Measurements from ENCODE around the gene MYO9B. TPM values are rescaled to one million over a fixed set of nuclear protein-coding genes. Genes with fewer than 3 reads are reported as not detected.

MYO9B gene
- total and polyA plus RNA-seq, 9 of the 15 experiments (the other 6 are each of a cell fraction or from before 2014, with no cell fraction given): 2.4 to 77.6 (median 23.0) TPM

- TF ChIP-seq REST (IDR thresholded peaks at IDR 0.05; ENCODE audit: borderline replicate concordance) (0 out of 2 replicates have a peak, but pooled peaks have one; percentile 17), REST (CRISPR knock-in tag; IDR thresholded peaks at IDR 0.05; ENCODE audit: low read depth) (no peak), MCM2 (IDR thresholded peaks at IDR 0.05; ENCODE audit: low read depth) (no peak), POLR2A (conservative IDR thresholded peaks at IDR 0.05) (no peak), ZNF445 (CRISPR knock-in tag; IDR thresholded peaks at IDR 0.05; ENCODE audit: low read depth) (no peak), ZBTB34 (CRISPR knock-in tag; IDR thresholded peaks at IDR 0.05) (no peak), MAZ (CRISPR knock-in tag; conservative IDR thresholded peaks at IDR 0.05 in 1 of 2, IDR thresholded peaks at IDR 0.05 in 1 of 2) (0 out of 4 replicates have a peak, but pooled peaks of 1 of the 2 experiments have one; percentile 4), NR0B1 (IDR thresholded peaks at IDR 0.05; ENCODE audit: partially characterized antibody) (no peak), BCOR (IDR thresholded peaks at IDR 0.05) (peak; percentile 69; the same call in 1 of the 2 replicates), ZZZ3 (IDR thresholded peaks at IDR 0.05) (no peak), GTF3C2 (IDR thresholded peaks at IDR 0.05; ENCODE audit: borderline replicate concordance, extremely low read depth, insufficient read length) (no peak), PRPF4 (IDR thresholded peaks at IDR 0.05; ENCODE audit: insufficient read depth, low read depth, low read length, poor library complexity, severe bottlenecking) (no peak), SMARCE1 (IDR thresholded peaks at IDR 0.05) (no peak)
Measured at GRCh38 chr19:17244618-17245534, 169.3 kb downstream of the MYO9B start (continued).
